Fibroblast of the conjunctiva (primary cell): ENCODE data around the gene BEST3.
"Not testable (repeated sequence)": the region's sequence is repeated elsewhere in the genome, so short reads cannot be mapped to it uniquely, and the experiment has no call there.

Experiments
- DNase-seq: peaks from one replicate; pipeline ENCODE4 v3.0.0-alpha.2; 2010; ENCODE audit warnings: low read depth

Gene BEST3

DNA sequence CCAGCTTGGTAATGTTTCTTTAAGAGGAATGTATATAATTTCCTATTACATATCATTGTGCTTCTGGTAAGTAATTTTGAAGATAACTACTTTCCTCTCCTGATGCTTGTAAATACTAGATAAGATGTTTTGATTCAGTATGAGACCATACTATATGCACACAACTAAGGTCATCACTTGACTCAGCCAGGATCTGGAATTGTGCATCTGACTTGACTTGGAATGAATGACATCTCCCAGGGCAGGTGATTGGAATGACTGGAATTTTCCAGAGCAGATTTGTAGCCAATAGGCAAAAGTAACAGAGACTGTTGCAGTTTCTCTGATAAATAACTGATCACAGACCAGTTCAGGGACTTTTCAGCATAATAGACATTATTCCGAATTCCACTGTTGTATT lies 11.1 kb downstream of the BEST3 start:
- no peak for DNase-seq

DNA sequence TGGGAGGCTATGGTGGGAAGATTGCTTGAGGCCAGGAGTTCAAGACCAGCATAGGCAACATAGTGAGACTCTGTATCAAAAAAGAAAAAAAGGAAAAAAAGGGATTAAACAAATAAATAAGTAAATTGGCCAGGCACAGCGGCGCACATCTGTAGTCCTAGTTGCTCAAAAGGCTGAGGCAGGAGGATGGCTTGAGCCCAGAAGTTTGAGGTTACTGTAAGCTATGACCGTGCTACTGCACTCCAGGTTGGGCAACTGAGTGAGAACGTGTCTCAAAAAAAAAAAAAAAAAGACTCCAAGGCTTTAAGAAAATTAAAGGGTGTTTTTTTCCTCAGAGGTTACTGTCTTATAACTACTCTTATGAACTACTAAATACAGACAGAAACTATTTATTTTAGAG lies 11.7 kb downstream of the BEST3 start:
- DNase-seq, result no peak

DNA sequence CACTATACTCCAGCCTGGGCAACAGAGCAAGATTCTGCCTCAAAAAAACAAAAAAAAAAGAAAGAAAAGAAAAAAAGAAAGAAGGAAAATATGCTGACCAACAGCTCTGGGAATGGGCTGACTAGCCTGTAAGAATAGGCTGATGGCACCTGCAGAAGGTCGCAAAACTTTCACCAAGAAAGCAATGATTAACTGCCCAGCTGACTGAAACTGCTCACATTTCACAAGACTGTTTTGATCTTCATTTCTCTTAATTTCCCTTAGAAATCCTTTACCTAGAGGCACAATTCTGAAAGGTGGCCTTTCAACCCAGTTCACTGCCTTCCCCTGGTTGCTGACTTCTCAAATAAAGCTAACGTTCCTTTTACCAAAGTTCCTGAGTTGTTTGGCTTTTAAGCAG lies 12.4 kb downstream of the BEST3 start:
- DNase-seq, result no peak

DNA sequence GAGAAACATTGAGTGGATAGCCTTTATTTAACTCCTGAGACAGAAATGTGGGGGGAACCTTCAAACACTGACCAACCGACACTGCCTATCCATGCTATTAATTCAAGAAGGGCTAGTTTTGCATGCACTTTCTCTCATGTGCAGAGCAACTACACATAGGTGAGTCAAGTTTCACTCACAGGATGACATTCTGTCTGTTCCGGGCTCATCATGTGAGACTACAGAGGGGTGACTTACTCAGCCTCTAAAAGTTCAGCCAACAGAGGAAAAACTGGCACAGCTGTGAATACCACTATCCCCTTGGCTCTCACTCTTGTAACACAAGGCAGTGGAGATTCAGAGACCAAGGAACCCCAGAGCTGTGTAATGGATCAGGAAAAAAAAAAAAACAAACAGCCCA lies 13.3 kb downstream of the BEST3 start:
- DNase-seq, result peak; percentile 39

- DNase-seq, result no peak
Observed at GRCh38 chr12:69684466-69684865, 14.6 kb downstream of the BEST3 start.

DNA sequence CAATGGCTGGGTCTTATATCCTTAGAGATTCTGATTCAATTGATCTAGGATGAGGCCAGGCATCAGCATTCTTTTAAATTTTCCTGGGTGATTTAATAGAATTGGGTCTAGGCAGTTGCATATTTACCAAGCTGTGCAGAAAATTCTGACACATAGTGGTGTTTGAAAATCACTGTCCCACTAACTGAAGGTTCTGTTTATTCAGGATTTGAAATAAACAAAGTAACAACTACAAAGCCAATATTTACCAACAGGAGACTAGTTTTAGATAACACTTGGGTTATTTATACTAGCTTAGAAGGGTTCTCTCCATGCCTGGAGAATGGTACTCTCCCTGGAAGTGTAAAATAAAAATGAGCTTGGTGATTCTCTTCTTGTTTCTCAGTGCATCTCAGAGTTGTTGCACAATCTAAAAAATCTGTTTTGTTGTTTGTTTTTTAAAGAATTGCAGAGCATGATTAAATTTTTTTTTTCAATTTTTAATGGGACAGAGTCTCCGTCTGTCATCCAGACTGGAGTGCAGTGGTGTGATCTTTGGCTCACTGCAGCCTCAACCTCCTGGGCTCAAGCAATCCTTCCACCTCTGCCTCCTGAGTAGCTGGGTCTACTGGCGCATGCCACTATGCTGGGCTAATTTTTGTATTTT lies 16.9 kb downstream of the BEST3 start:
- DNase-seq, result no peak

DNA sequence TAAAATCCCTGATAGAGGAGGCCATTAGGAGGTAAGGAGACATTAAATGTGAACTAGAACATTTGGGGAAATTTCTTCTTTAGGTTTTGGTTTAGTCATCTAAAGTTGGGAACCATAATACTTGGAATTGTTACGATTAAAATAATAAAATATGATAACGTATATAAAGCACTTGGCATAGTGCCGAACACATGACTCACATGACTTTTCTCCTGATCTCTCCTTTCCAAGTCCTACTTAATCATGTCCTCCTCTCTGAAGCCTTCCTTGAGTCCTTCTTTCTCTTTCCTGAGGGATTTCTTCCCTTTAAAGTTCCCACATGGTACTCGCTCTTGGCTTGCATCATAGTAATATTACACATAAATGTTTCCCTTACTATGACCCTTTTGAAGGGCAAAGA lies 20.0 kb downstream of the BEST3 start:
- no peak for DNase-seq

GRCh38 chr12:69676257-69677012 lies 22.7 kb downstream of the BEST3 start:
- DNase-seq, result no peak

GRCh38 chr12:69672195-69672594 lies 26.9 kb downstream of the BEST3 start:
- no peak for DNase-seq

GRCh38 chr12:69671597-69671996 lies 27.5 kb downstream of the BEST3 start:
- no peak for DNase-seq

DNA sequence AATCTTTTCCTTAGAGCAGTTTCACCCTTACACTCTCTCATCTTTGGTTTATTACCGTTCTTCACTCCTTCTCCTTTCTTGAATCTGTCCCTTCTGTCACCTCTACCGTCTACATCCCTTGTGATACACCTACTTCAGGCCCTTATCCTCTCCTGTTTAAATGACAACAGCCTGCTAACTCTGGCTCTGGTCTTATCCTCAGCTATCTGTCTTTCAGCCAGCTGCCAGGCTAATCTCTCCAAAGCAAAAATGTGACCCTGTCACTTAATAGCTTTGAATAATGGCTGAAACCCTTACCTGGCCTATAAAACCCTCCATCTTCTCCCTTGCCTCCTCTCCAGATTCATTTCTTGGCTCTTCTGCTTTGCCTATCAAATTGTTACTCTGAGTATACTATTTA lies 32.3 kb downstream of the BEST3 start:
- DNase-seq, result no peak

GRCh38 chr12:69664930-69665377 lies 34.1 kb downstream of the BEST3 start:
- DNase-seq, result not testable (repeated sequence)

DNA sequence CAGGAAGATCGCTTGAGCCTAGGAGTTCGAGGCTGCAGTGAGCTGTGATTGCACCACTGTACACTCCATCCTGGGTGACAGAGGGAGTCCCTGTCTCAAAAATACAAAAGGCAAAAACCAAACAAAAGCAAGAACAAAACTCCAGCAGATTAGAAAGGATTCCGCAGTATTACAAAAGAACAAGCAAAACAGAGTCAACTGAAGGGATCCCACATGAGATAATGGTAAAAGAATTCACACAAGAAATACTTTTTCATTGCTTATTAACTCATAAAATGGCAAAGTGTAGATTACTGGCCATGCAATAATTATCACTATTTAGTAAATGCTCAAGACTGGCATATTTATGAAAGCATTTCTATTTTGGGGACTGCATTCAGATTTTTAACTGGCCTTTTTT lies 35.4 kb downstream of the BEST3 start:
- DNase-seq, result no peak

DNA sequence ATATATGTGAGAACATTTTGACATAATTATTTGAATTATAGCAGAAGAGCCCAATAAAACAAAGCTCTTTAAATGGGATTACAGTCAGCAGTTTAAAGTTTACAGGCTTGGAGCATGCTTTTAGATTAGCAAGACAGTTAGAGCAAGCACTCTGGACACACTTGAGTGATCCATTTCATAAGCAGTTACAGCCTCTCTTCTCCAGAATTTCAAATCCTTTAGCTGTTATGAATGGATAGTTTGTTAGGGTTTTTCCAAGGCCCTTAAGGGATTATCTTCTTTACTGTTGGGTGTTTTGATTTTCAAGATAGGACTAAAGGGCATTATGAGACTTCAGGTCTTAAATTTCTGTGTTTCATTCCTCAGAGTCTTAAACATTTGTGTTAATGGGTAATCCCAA lies 36.3 kb downstream of the BEST3 start:
- DNase-seq, result no peak

- DNase-seq, result no peak
Observed at GRCh38 chr12:69661386-69661785, 37.7 kb downstream of the BEST3 start.

DNA sequence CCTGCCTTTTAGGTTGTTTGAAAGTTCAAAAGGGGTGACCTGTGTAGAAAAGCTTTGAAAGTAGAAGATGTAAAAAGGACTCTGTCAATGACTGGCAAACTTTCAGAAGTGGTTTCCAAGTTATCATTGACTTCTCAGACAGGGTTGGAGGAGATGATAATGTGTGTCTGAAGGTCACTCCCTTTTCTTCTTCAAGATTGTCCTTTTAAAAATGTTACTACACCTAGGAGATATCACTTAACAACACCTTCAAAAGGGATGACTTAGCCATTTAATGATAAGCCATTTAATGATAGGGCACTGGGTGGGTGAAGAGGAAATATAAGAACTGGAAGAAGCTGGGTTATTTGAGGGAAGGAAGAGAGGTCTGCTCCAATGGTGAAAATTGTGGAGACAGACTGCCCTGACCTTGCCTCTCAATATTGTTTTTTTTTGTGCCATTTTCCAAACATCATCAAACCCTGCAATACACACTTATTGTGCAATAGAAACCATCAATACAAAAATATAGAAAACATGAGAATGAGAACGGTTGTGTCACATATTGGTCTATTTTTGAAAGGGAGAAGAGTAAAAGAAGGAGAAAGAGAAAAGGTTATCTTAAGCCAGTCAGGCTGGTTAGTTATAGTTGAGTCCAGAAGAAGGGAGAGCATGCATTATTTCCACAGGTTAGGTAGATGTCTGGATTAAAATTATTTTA lies 38.8 kb downstream of the BEST3 start:
- DNase-seq, result no peak

DNA sequence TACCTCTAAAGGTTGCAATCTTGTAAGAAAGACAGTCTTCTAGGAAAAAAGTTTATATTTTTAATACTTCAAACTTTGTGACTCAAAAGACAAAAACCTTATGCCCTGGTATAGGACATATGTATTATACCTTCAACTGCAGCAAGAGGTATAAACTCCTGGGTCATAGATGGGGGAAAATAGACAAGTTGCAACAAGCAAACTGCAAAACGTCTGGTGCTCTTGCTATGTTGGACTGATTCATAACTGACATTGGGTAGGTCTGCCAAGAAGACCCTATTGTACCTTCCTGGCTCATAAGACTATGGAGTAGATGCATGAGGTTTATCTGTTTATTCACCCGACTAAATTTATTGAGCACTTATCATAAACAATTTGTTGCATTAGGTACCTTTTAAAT lies 40.9 kb downstream of the BEST3 start:
- no peak for DNase-seq

- DNase-seq, result no peak
Observed at GRCh38 chr12:69657376-69658137, 41.5 kb downstream of the BEST3 start.

DNA sequence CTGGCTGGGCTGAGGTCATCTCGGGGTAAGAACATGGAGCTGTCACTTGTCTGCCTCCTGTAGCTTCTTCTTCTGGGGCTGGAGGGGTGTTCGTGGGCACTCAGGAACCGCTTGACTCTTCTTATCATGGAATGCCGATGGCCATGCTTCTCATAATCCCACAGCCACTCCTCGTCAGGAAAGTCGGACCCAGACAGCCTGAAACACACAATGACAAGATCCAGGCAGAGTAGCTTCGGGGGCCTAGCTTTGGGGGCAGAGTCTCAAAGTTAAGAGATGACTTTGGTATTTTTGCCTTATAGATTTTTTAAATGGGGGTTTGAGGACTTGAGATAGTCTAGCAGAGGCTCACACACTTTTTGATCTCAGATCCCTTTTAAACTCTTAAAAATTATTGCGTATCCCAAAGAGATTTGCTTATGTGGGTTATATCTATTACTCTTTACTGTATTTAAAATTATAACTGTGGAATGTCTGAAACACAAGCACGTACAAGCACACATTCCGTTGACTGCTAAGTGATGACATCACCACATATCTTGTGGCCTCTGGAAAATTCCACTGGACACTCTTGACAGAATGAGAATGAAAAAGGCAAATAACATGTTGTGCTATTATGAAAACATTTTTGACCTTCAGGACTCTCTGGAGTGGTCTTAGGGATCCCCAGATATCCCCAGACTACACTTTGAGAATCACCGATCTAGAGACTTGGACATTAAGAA lies 43.3 kb downstream of the BEST3 start:
- peak; percentile 42 for DNase-seq

DNA sequence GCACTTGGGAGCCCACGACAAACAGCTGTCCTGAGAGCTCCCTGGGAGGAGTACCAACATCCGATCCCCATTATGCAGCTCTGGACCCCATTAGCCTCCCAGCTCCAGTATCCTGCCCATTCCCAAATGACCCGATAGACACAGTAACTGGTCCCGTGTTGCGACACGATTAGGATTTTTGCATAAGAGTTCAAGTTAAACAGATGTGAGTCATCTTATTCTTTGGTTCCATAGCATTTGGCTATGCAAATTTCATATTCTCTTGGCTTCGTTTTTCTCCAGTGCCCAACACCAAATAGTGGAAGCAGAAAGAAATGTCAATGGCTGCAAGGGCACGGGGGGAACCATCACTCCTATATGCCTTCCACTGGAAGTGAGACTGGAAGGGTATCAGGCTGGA lies 45.4 kb downstream of the BEST3 start:
- DNase-seq, result no peak

GRCh38 chr12:69651922-69652321 lies 47.2 kb downstream of the BEST3 start:
- DNase-seq, result no peak

GRCh38 chr12:69649529-69649928 lies 49.6 kb downstream of the BEST3 start:
- no peak for DNase-seq
